HTR-8/SVneo (cell line): ENCODE results near the gene HIGD1B.

Source experiments
- DNase-seq: peaks from one replicate; pipeline ENCODE4 v3.0.0; 2011; ENCODE audit warnings: low spot score, mixed read lengths; ENCODE audit not compliant: insufficient read length
- FAIRE-seq: peaks from 2 replicates; lab custom pipeline; 2011; peaks lifted over from hg19 to GRCh38; lab: Jason Lieb, UNC

The HIGD1B gene

DNA sequence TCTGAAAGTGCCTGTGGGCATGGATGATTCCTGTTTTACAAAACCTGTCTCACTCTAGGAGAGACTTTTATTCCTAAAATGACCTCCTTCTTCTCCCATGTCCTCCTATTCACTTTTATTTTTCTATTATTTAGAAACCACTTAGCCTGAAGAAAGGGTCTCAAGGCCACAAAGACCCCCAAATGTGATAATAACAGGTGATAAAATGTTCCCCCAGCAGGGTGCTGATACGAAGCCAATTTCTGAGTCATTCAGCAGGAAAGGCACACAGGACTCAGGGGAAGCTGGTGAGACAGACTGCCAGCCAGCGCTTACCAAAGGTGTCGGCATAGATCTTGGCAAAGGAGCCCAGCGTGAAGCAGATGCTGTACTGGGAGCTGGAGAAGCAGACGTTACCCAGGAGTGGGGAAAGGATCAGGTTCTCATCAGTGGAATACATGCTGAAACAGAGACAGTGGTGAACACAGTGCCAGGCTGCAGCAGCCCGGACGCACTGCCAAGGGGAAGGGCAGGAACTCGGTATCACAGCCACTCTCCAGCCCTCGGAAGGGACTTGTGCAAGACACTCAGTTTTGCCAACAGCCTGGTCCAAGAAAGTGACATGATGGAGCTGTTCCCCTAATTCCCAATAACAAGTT lies 24.6 kb downstream of the HIGD1B start:
- DNase-seq: no peak
- peak; percentile 48 for FAIRE-seq

DNA sequence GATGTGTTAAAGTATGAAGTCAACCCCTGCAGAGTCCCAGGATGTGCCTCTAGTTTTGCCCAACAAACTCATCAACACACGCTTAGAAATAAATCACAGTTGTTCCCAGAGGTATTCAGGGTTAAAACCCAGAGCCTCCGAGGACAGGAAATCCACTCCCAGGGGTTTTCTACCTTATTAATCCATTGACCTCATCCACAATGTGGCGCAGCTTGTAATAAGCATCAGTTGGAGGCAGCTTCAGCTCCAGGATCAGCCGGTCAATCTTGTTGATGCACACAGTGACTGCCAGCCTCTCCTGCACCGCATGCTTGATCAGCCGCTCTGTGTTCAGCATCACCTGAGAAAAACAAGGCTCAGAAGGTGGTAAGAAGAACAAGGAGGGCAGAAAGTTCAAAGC lies 28.1 kb downstream of the HIGD1B start:
- FAIRE-seq: peak; percentile 31
- no peak for DNase-seq

DNA sequence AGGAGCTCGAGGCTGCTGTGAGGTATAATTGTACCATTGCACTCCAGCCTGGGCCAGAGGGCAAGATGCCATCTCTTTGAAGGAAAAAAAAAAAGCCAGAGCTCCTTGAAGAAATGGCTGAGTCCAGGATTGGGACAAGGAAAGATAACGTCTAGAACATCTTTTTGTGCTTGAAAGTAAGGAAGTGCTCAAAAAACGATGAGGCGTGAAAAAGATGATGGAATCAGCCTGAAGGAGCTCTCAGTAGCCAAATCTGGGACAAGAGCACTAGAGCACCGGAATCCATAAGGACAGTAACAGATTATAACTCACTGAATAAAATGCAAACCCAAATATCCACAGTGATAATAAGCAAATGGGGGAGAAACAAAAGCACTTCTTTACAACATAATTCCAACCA lies 29.4 kb downstream of the HIGD1B start:
- no peak for DNase-seq

DNA sequence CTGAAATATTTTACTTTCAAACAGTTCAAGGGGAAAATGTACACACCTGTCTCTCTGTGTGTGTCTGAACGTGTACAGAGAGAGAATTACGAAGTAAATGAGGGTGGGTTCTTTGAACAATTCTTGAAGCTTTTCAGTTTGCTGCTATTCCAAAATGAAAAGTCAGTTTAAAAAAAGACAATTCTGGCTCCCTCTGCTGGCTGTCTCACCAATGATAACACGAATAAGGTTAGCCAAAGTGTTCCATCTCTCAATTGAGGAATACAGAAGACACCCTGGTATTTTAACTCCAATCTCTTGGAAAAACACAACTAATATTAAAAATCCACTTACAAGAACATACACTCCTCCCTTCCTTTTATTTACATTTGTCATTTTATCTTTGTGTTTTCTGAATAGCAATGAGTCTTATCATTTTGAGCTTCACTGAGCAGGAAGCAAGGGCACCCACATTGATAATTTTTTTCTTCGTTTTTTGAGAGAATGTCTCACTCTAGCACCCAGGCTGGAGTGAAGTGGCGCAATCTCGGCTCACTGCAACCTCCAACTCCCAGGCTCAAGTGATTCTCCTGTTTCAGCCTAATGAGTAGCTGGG lies 31.0 kb downstream of the HIGD1B start:
- DNase-seq (peak; percentile 66), FAIRE-seq (peak; percentile 23)

More for the DNA sequence above, 29.4 kb downstream of the HIGD1B start:
- no peak for FAIRE-seq

DNA sequence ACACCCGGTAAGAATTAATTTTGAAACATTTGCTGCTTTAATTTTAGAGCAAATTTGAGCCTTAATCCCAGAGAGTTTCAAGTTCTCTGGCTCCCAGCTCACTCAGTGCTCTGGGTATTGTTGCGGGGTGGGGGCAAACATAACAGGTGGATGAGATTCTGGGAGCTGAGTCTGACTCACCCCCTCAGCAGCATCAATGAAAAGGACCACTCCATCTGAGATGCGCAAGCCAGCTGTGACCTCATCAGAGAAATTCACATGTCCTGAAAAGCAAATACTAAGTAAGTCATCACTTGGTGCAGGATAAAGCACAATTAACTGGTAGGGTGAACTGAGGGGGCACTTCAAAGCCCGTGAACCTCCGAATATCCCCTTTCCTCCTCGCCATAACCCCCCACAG lies 31.7 kb downstream of the HIGD1B start:
- DNase-seq (no peak), FAIRE-seq (no peak)

DNA sequence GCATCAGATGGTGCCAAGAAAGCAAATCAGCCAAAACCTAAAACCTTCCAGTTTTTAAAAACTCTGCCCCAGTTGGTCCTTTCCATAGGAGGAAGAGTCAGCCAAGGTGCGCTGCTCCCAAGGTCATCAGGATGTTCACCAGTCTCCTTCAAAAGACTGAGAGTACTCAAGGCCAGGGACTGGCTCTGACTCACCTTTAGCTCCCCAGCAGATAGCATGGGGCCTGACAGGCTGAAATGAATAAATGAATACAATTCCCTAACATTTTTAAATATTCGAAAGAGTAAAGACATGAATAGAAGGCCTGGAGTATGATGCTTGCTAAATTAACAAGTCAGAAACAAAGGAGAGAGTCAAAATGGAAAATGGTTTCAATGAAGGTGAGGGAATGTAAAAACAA lies 32.4 kb downstream of the HIGD1B start:
- FAIRE-seq (no peak), DNase-seq (no peak)

DNA sequence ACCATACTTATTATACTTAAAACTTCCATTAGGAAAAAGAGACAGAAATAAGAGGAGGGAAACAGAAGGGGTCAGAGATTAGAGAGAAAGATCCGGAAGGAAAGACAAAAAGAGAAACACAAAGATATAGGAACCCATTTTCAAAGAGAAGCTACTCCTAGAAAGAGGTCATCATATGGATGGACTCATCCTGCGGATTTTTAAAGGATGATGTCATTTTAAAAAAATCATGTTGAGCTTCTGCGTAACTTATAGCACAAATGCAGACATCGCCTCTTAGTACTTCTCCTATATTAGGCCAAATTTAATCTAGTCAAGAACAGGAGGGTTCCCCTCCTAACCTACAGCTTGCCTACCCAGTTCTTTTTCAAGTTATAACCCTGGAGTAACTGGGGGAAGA lies 33.5 kb downstream of the HIGD1B start:
- no peak for FAIRE-seq
- no peak for DNase-seq

DNA sequence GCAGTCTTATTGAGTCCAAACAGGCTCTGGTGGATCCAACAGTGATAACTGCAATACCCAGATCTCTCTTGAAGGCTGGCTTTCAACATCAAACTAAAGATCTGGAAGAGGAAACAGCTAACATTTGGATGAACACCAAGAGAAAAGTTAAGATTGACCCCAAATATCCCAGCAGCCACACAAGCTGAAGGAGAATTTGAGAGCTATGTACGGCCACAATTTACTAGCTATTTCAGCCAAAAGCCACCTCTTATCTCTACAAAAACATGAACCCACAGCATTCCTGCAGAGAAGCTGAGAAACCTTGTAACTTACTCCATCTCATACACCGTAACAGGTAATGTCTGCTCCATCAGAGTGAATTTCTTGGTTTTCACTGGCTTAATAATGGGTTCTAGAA lies 37.3 kb downstream of the HIGD1B start:
- no peak for DNase-seq
- FAIRE-seq: no peak

DNA sequence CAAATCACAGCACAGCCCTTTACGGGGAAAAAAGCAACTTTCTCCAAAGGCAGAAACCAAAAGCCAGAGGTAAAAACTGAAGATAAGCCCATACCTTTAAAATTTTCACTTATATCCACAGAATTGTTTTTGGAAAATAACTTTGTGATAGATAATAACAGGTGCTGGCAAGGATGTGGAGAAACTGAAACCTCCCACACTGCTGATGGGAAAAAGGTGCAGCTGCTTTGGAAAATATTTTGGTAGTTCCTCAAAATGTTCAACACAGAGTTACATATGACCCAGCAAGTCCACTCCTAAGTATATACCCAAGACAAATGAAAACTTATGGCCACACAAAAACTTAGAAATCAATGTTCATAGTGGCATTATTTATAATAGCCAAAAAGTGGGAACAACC lies 39.3 kb downstream of the HIGD1B start:
- no peak for FAIRE-seq

DNA sequence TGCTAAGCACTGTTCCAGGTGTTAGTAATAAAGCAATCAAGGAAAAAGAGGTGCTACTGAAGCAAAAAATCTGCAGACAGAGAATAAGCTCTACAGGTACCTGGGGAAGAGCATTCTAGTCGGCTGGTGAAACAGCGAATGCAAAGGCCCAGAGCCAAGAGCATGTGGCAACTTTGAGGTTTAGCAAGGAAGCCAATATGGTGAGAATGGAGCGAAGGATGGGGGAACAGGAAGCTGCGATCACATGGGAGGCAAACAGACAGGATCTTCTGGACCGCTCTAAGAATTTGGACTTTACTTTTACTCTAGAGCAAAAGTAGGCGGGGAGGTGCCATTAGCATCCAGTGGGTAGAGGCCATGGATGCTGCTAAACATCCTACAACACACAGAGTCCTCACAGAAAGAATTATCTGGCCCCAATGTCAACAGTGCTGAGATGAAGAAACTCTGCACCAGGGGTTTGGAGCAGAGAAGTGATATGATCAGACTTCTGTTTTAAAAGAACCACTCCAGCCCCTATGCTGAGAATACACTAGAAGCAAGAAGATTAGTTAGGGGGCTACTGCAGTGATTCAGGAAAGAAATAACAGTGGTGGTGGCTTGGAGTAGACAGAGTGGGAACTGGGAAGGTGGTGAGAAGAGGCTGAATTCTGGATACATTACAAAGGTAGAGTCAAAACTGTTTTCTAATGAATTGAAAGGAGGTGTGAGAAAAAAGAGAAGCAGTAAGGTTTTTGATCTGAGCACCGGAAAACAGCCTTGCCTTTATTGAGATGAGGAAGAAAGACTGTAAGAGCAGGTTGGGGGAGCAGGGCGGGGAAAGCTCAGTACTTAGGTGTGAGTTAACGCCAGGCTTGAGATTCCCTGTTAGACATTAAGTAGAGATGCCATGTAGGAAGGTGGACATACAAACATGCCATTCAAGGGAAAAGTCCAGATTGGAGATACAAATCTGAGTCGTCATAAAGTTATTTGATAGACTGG lies 40.6 kb downstream of the HIGD1B start:
- DNase-seq (no peak), FAIRE-seq (no peak)

More for the DNA sequence above, 39.3 kb downstream of the HIGD1B start:
- DNase-seq: no peak

DNA sequence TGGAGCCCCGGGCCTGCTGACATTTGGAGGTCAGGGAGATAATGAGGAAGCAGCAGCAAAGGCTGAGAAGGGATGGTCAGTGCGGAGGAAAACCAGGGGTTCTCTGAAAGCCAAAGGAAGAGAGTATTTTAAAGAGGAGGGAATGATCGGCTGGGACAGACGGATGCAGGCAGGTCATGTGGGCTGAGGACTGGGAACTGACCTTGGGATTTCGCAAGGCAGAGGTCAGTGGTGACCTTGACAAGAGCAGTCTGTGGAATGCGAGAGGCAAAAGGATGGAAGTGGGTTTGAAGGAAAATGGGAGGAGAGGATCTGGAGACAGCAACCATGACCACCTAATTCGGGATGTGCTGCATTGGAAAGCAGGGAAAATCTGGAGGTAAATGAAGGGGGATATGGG lies 41.3 kb downstream of the HIGD1B start:
- FAIRE-seq (peak; percentile 49), DNase-seq (no peak)

DNA sequence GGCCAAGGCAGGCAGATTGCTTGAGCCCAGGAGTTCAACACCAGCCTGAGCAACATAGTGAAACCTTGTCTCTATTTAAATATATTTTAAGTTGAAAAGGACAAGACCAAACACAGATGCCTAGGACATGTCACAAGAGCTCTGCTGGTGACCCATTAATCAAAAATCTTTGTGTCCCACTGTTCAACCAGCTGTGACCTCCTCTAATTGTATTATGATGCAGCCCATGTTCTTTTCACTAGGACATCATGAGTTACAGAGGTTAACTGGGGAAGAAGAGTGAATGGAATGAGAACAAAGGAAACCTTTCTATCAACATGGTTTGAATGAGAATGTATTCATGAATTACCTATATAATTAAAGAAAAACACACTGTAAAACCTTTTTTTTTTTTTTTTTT lies 44.6 kb downstream of the HIGD1B start:
- no peak for FAIRE-seq

DNA sequence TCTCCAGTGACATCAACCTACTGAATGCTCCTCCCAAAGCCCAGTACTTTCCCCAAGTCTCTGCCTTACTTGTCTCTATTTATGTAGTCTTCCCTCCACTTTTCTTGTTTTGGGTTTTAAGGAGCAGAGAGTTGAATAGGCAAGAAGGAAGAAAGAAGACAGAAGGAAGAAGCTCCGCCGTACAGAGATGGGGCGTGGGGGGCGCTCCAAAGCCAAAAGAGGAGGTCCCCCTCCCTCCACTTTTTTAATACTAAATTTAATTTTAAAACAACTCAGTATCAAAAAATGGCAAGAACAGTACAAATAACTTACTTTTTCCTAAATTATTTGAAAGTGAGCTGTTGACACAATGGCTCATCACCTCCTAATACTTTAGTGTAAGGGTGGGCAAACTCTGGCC lies 47.0 kb downstream of the HIGD1B start:
- DNase-seq (no peak), FAIRE-seq (no peak)

More for the DNA sequence above, 44.6 kb downstream of the HIGD1B start:
- no peak for DNase-seq

DNA sequence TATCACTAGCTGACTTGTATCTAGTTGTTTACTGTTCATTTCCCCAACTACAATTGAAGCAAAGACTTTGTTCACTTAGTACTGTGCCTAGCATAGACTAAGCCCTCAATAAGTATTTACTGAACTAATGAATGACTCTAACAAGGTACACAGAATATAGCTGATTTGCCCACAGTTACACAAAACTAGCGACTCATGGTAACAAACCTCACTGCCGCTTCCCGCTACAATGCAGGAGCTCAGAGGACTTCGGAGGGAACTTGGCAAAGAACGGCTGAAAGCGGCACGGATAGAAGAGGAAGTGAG lies 51.0 kb downstream of the HIGD1B start:
- DNase-seq: no peak
- no peak for FAIRE-seq

DNA sequence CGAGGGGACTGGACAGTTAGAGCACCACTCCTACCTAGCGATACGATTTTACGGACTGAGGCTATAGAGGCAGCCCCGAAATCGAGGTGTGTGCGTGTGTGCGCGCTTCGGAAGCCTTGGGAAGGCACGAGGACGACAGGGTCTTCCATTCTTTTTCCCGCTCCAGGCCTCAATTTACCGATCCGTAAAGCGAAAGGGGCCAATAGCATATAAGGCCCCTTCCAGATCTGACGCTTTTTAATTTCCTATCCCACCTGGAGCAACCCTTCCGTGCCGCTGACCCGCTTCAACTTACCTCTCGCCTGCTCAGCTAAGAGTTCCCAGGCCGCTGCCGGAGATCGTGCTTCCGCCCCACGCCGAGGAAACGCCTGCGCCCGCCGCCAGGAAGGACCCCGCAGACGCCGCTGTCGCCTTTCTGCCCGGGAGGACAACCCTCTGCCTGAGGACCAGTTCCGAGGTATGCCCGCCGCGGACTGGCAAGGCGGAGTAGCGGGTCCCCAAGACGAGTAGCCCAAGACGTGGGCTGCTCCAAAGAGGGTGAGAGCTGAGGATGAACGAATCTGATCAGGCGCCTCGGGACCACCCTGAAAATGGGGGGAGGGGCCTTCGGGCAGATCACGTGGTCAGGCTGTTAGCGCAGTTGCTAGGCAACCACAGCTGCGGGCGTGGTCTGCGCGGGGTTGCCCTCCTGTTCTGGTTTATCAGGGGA lies 51.5 kb downstream of the HIGD1B start, which contains the start of gene EFTUD2:
Gene EFTUD2, minus strand, starts transcription at position 372 of the 709 bp plus-strand sequence. CDS start 4,924 bp downstream, outside the sequence.
- FAIRE-seq (peak; percentile 99), DNase-seq (peak; percentile 97)
